HG02943 (cell line): ENCODE measurements around the gene SMIM7.

ENCODE experiments used
- ATAC-seq: cut with Tn5 transposase; IDR thresholded peaks from one replicate; pipeline ENCODE4 v1.9.1; 2021; ENCODE audit warnings: mild to moderate bottlenecking, low read depth, moderate library complexity; ENCODE audit not compliant: unreplicated experiment

The SMIM7 gene

DNA sequence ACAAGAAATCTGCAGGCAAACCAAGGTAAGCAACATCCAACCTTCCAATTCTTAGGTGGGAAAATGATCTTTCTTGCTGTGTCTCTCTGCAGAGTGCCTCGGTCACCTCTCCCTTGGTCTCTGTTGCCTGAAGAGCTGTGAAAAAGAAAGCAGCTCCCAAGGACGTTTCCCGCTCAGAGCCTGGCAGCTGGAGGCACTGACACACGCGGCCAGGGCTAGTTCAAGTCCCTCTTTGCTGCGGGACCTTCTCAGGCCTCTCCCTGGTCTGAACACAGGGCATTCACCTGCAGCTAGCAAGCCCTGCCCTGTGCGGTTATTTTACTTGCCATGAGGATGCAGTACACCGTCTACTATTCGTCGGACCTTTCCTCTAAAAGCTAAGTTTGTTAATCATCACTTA is 35.7 kb downstream of the SMIM7 start:
- ATAC-seq = no peak

DNA sequence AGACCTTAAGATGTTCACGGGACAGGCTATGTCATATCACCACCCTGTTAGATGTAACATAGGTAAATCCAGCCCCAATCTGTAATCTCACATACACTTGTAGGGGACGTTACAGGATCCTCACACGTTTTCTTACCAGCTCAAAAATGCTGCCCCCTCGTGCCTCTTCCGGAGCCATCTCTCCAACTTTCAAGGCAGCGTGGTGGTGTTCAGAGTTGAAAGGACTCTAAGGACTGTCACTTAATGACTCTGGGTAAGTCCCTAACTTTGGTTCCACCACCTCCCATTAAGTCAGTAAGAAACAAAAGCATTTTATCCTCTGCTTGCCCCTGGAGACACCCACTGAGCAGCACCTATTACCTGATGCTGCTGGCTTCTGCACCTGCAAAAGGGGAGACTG is 36.4 kb downstream of the SMIM7 start:
- no peak for ATAC-seq

DNA sequence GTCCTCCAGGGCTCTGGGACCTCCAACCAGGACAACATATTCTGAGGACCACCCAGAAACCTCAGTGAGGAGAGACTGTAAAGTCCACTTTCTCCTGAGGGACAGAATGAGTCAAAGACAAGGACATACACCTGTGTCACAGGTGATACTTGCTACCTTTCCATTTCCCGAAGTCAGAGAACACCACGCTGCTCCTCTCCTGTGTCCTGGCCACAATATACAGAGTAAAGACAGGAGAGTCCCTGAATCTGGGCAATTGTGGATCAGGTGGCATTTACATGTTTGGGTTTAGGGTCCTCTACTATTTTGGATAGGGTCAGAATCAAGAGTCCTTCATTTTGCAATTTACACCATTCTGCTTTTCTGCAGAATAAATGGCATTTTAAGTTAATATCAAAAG is 36.9 kb downstream of the SMIM7 start:
- ATAC-seq = no peak

DNA sequence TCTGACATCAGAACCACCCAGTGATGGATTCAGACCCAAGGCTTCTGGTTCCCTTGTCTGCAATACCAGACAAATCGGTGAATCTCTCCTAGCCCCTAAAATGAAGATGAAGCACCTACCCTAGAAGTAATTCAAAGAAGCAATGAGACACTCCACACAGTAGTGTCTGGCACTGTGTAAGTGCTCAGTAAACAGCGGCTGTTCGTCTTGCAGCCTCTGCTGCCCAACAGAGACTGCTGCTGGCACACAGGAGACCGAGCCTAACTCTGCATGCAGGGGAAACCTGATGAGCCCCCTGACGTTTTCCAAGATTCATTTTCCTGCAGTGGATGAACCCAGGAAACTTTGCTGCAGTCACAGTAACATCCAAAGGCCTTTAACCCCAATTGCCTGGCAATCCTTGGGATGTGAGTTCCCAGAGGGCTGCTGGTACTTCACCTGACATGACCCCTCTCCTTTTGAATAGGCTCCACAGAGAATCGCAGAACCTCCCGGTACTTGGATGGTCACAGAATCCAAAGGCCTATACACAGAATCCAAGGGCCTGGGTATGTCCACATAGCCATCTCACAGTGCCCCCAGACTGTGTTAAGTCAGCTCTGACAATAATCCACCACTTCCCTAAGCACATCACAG is 38.7 kb downstream of the SMIM7 start:
- no peak for ATAC-seq

DNA sequence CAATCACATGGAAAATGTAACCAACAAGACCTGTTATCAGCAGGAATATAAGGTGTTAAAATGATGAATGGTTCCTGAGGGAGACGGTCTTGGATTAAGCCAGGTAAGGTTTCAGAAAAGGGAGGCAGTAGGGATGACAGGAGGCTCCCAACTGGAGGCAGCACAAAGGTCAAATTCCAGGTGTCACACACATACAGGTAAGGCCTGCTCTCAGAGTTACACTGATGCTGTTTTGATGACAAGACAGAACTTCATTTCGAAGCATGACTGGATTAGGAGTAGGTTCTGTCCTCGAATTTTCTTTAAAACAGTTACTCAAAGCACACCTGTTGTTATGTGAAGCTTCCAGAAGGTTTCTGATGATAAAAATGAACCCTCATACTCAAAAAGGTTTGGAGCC is 39.4 kb downstream of the SMIM7 start:
- no peak for ATAC-seq

DNA sequence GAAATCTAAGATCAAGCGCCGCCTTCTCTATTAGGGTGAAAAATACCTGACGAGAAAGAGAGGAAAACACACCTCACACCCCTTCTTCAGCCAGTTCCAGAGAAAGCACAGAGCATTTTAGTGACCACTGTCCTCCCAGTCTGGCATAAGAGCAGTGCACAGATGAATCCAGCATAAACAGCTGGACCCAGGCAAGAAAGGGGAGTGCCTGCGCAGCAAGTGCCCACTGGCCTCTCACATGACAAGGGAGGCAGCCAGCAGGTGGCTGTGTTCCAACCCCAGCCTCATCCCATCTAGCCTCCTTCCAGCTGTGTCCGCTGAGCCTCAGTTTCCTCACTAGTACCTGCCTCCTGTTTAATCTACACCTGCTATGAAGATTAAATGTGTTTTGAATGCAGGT is 39.9 kb downstream of the SMIM7 start:
- ATAC-seq = no peak

DNA sequence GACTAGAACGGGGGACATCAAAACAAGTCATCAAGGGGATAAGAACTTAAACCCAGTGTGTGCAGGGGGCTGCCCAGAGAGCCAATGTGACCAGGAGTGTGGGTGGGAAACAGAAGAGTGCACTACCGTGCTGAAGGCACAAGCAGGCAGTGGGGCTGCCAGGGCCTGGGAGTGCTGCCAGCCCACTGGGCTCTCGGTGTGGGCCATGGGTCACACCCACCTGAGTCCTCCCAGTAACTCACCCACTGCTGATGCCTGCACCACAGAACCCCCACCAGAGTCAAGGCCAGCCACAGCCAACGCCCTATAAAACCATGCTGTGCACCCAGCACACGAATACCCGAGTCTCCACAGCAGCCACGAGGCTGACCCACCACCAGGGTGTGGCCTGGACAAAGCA is 40.5 kb downstream of the SMIM7 start:
- no peak for ATAC-seq

DNA sequence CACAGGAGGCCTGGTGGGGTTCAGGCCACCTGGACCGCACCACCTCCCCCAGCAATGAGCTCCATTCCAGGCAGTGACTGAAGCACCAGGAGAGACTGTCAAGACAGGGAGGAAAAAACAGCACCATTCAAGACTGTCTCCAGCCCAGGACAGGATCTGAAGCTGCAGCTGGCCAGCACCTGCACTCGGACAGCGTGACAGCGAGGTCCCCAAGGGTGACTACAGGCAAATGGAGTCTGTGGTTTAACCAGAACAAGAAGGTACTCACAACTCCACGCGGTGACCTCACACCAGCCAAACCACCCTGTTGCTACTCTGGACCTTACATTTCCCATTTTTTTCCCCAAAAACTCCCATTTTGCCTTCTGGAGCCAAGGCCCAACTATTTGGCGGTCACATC is 41.7 kb downstream of the SMIM7 start:
- no peak for ATAC-seq

DNA sequence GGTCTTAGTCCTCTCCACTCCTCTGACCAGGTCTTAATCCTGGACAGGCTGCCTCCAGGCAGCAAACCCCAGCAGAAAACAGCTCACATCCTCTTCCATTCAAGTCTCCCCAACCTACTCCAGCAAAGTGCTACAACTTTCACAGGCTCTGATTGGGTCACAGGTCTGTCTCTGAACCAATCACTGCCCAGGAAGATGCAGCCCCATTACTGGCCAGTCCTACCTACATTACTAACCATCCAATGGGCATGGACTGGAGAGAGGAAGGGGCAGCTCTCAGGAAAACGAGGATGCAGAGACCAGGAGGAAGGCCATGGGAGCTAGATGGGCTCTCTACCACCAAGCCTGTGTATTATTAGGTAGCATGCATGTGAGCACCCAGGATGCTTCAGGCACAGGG is 44.1 kb downstream of the SMIM7 start:
- ATAC-seq = no peak

DNA sequence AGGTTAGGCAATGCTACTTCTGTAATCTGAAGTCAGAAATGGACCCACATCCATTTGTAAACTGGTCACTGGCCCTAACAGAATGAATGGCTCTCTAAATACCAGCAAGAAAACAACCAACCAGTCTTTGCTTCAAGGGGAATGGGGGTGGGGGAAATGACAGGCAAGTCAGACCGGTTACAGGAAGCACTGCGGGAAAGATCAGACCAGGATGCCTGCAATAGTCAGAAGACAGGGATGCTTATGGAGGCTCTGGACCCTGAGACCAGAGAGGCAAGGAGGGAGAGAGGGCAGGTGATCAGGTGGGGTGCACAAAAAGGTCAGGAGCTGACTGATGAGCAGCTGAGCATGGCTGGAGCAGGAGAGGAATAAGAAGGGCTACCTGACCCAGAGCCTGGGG is 45.0 kb downstream of the SMIM7 start:
- ATAC-seq = no peak

DNA sequence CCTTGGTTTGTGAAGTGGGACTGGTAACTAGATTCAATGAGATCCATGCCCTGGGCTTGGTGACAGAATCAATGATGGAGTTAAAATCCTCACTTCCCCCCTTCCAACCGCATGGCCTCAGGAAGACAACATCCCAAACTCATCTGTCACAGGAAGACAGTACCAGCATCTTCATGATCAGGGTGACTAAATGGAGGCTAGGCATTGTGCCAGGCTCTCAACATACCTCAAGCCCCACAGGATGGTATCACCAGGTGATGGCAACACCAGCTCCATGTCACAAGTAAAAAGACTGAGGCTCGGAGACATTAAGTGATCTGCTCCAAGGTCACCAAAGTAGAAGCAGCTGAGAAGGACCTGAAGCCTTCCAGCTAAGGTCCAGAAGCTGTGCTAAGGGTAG is 46.1 kb downstream of the SMIM7 start:
- no peak for ATAC-seq

DNA sequence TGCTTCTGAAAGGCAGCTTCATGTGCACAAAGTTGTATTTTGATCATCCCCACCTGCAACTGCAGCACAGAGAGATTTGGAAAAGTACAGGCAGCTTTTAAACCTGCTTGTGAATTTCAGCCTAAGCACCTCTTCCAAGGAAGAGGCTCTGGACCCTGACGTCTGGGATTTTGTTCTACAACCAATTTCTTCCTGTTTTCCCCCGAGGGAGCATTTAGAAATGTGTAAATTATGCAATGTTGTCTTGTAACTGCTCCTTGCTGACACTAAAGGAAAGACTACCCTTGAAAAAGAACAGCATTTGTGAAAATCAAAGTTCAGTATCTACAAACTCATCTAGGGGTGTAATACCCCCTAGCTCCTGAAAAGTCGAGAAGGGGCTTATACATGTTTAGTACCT is 47.3 kb downstream of the SMIM7 start:
- ATAC-seq = no peak

DNA sequence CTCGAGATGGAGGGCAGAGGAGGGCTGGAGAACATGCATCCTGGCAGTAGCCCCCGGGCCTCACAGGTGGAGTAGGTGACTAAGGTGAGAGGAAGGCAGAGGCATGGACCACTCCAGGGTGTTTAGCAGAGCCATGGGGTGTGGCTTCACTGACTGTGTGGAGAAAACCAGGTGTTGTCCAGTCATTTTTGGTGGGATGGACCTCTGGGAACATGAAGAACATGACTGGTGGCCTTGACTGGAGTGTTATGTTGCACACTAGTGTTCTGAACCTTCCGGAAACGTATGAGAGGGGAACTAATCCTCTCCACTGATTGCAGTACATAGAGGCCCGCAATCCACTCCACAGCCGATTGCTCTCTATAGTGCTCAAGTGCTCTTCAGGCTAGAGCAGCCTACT is 48.8 kb downstream of the SMIM7 start:
- ATAC-seq = no peak

DNA sequence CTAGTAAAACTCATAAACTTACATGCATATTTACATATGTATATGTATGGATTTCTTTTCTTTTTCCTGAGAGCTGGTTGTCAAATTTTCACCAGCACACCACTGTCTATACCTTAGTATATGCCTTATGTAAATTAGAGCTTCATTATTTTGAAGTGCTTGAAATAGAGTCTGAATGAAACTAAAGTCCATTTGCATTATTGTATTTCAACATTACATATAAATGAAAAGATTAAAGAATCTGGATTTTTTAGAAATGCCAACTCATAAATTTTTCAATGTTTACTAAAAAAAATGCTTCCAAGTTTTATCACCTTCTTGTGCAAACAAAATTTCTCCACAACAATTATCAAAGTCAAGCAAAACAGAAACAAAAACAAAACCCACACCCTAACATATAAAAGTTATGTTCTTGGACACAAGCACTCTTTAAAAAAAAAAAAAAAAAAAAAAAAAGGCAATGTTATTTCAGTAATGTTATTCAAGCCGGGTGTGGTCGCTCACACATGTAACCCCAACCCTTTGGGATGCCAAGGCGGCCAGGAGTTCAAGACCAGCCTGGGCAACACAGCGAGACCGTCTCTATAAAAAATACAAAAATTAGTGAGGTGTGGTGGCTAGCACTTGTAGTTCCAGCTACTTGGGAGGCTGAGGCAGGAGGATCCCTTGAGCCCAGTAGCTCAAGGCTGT is 50.3 kb downstream of the SMIM7 start:
- no peak for ATAC-seq

DNA sequence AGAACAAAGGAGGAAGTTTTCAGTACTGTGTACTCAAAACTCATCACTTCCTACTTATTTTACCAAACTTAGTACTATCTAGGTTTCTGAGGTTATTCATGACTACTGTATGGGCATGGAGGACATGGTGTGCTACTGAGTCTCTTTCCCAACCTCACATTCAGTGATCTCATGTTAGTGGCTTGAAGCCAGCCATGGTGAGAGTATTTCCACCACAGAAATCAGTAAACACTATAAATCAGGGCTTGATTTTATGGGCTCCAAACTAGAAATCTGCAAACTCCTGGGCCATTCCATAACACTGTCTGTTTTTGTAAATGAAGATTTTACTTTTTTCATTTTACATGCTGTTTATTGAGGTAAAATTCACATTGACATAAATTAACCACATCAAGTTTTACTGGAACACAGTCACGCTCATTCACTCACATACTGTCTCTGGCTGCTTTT is 51.6 kb downstream of the SMIM7 start:
- no peak for ATAC-seq

DNA sequence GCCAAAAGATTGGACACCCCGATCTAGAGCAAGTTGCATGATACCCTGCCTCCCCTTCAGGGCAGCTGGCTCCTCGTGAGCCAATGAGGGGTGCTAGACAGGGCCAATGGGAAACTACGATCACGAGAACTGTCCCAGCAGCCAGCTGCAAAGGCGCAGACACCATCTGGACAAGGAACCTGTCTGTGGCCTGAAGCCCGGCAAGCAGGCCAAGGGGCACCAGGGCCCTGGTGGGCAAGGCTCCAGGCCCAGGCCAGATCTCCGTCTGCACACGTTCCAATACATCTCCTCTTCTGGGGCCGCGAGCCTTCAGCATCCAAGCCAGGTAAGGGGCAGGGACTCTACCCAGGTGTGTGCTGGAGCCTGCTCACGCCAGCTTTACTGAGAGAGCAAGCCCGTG is 52.1 kb downstream of the SMIM7 start:
- ATAC-seq = no peak

DNA sequence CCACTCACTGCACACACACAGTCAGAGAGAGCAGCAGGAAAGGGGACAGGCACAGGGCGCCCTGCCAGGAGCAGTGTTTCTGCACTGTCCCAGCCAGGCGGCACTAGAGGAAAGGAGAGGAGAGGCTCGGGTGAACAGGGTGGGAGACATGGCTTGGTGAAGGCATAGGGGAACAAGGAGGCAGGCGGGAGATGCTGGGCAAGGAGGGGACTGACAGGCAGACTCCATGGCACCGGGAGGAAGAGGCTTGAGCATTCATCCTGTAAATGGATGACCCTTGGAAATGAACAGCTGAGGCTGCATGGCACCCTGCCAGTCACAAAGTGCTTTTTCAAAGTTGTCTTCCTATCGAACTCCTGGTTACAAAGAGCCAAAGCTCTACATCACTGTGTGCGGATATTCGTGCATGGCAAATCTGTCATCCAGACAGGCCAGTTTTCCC is 54.4 kb downstream of the SMIM7 start:
- no peak for ATAC-seq

DNA sequence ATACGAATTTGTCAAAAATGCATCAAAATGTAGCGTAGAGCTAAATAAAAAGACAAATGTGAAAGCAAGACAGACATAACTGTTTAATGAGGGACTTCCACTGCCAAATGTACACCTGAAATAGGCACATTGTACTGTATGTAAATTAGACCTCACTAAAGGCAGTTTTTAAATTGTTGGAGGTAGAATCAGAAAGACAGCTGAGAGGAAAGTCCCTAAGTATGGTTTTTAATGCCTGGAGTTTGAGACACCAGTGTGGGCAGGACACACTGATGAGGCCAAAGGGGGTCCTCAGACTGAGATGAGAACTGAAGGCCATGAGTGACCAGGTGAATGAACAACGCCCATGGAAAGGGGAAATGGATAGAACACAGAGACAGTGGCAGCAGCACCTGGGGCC is 54.8 kb downstream of the SMIM7 start:
- ATAC-seq = no peak

DNA sequence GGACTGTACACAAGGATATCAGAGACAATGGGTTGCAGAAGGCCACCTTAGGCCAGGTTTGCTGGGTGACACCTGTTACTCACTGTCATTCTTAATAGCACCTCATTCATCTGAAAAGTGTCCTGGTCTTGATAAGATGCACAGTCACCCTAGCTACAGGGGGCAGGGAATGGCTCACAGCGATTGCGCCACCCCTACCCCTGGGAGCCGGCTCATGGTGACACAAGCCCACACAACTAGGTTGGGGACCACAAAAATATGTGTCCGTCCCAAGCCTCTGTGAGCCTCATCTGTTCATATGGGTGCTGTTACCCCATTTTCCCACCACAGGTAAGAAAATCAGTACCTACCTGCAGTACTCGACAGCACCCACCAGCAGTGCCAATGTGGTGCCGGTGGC is 55.3 kb downstream of the SMIM7 start:
- ATAC-seq = no peak

DNA sequence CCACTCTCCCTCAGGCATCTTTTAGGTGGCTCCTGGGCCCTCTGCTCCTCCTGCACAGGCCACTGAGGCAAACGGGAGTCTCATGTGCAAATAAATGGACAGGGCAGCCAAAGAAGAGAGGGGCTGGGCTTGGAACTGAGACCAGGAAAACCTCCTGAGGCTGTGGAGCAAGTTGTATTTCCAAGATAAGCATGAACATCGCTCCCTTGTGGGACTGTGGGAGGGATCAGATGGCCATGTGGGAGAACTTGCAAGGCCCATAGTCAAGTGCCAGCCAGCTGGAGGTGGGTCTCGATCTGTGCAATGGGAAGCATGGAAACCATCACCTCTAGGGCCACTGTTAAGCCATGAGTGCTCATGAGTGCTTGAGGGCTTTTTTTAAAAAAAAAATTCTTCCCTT is 56.9 kb downstream of the SMIM7 start:
- no peak for ATAC-seq

DNA sequence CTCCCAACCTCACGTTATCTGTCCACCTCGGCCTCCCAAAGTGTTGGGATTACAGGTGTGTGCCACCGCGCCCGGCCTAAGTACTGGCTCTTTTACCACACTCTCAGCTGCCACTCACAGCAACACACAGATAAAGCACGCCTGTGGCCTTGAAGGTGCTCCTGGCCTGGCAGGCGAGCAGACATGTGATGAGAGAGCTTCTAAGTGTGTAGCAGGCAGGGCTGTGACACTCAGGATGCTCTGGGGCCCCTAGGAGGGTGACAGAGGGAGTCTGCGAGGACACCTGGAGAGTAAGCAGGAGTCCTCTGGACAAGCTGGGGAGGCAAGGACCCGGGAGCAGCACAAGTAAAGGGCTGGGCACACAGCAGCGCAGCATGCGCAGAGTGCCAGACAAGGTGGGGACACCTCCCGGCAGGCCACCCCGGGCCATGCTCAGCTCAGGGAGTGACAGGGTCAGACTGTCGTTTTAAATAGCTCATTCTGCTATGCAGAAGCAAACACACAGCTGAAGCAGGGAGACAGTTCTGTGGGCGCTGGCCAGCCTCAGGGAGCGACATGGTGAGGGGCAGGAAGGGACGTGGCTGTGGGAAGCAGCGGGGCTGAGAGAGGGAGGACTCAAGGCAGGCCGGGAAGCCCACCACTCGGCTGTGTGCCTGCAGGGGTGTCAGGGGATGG is 58.4 kb downstream of the SMIM7 start:
- ATAC-seq = no peak

DNA sequence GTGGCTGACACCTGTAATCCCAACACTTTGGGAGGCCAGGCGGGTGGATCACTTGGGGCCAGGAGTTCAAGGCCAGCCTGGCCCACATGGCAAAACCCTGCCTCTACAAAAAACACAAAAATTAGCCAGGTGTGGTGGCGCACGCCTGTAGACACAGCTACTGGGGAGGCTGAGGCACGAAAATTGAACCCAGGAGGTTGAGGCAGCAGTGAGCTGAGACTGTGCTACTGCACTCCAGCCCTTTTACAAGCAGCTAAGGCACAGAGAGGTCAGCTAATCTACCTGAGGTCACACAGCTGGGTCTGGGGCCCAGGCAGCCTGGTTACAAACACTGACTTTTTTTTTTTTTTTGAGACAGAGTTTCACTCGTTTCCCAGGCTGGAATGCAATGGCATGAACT is 59.1 kb downstream of the SMIM7 start:
- ATAC-seq = no peak
